Raji (cell line): ENCODE data around the gene ULK4.

Experiments used
- POLR2A ChIP-seq: IDR thresholded peaks from 2 replicates; pipeline ENCODE4 v1.6.1; 2011; ENCODE audit warnings: low read depth, low read length, control low read depth; ENCODE audit not compliant: insufficient read depth

Gene ULK4

DNA sequence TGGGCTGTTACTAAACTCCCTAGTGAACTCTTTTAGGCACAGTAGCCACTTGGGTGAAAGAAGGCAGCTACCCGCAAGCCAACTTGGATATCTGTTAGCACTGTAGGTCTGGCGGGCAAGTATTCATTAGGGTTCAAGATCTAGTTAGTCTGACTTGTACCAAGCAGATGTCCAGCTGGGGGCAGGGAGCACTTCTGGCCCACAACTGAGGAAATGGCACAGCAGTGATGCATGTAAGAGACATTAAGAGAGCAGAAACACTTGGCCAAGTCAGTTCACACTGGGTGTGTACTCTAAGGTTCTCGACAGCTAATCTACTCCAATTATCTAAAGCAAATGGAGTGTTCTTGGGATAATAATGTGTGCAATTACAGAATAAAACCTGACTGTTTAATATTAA is 630.9 kb downstream of the ULK4 start:
- TF ChIP-seq POLR2A: no peak

DNA sequence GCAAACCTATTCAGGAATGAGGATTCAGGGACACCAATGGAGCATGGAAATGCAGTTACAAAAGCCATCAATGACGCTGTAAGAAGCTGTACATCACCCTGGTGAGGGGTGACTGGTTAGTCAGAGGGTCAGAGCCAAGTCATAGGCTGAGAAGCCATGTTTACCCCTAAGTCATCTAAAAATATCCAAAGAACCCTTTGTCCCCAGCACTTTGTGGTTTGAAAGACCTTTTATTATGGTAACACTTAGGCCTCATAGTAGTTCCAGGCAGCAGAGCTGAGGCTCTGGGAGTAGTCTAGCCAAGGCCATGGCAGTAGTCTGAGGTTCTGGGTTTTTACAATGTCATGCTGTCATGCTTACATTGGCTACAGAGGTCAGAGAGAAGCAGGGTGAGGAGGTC is 631.4 kb downstream of the ULK4 start:
- no peak for TF ChIP-seq POLR2A

GRCh38 chr3:41329881-41330280 is 632.0 kb downstream of the ULK4 start:
- no peak for TF ChIP-seq POLR2A

GRCh38 chr3:41328926-41329325 is 633.0 kb downstream of the ULK4 start:
- no peak for TF ChIP-seq POLR2A

DNA sequence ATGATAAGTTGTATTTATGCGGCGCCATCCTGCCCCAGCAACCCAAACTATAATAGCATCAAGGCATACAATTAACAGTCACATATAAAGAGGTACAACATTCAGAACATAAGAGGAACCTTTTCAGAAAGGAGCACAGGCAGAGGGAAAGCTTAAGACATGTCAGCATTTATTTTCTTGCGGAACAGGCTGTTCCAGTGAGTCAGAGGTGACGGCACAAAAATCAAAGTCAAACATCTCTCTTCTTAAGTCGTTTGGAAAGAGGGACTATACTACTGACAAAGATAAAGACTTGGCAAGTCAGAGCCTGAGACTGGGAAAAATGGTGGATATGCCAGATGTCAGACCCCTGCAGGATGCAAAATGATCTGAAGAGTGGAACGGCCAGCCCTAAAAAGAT is 634.2 kb downstream of the ULK4 start:
- no peak for TF ChIP-seq POLR2A

GRCh38 chr3:41324156-41324475 is 637.8 kb downstream of the ULK4 start:
- no peak for TF ChIP-seq POLR2A

- TF ChIP-seq POLR2A: no peak
Observed at GRCh38 chr3:41323467-41324155, 638.3 kb downstream of the ULK4 start.

DNA sequence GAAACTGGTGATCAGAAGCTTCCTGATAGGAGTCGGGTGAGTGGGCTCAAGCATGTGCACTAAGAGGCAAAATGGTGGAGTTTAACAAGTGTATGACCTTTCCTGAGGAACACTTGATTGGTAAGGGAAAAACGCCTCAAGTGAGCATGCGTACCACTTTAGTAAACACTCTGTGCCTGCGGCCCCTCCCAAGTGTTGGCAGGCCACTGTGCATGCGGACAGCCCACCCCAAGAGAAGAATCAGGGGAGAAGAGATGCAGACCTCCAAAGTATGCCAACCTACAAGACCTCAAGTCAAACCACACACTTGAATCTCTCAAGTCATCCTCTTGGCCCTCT is 640.3 kb downstream of the ULK4 start:
- TF ChIP-seq POLR2A: no peak

DNA sequence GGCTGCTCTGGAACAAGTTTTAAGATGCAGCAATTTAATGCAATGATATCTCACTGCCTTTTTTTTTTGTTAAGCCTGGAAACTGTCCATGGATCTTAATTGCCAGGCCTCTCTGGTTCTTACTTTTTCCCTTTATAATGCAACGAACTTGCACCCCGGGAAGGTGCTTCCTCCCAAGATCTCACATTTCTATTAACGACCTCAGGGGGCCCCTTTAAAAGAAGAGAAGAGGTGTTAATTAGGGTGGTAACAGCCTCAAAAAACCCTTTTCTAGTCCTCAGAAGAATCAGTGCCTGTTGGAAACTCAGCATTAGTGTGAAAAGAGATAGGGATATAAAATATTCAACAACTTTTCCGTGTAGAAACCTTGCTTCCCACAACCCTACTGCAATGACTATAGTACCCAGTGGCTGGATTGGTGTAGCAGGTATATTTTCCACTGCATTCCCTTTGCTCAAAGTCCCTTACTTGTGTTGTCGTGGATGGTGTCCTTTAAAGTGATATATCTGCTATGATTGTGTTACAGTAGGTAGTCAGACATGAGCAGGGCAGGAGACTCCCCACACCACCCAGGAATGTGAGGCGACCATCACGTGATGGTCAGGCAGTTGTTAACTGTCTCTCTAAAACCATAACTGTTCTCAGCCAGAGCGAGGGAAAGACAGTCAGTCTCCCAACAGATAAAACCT is 640.8 kb downstream of the ULK4 start:
- no peak for TF ChIP-seq POLR2A

- TF ChIP-seq POLR2A: no peak
Observed at GRCh38 chr3:41318520-41318919, 643.4 kb downstream of the ULK4 start.

- TF ChIP-seq POLR2A: no peak
Observed at GRCh38 chr3:41317718-41318117, 644.2 kb downstream of the ULK4 start.

- no peak for TF ChIP-seq POLR2A
Observed at GRCh38 chr3:41317298-41317697, 644.6 kb downstream of the ULK4 start.

GRCh38 chr3:41315126-41315525 is 646.8 kb downstream of the ULK4 start:
- no peak for TF ChIP-seq POLR2A

DNA sequence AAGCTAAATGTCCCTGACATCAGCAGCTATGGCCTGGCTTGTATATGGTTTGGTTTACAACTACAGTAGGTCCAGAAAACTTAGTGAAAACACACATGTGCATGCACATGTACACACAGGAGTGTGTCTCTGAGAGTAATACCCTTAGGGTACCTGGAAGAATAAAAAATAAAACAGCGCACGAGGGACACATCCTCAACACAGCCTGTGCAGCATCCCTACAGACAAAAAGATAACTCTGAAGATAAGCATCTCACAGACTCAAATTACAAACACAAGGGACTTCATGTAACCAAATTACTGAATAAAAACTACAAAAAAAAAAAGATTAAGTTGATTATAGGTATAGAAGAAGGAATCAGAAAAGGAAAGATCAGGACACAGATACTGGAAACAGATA is 653.8 kb downstream of the ULK4 start:
- no peak for TF ChIP-seq POLR2A

- no peak for TF ChIP-seq POLR2A
Observed at GRCh38 chr3:41307065-41307464, 654.8 kb downstream of the ULK4 start.

- TF ChIP-seq POLR2A: no peak
Observed at GRCh38 chr3:41304593-41304992, 657.3 kb downstream of the ULK4 start.

DNA sequence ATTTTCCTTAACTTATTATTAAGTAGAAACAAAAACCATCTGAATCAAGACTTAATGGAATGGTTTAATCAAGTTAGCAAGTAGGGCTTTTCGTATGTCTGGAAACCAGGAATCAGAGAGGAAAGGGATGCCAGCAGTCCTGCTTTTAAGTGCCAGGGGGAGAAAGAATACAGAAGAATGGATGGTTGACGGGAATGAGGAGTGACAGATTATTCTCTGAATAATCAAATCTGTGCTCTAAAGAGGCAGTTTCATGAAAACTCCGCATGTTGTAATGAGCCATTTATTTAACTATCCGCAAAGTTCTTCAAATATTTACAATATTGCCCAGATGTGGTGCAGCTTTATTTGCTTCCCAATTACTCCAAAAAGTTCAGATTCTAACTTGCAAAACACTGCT is 659.6 kb downstream of the ULK4 start:
- TF ChIP-seq POLR2A: no peak
